T47D (cell line): ENCODE results near the gene CIAO3.
A peak's percentile ranks its signal among the peaks of the same experiment; 100 is the strongest.
"Not testable (repeated sequence)": the region's sequence is repeated elsewhere in the genome, so short reads cannot be mapped to it uniquely, and the experiment has no call there.

Experiments used
- DNase-seq, 2 experiments: peaks; one replicate each; pipeline versions ENCODE4 v3.0.0 to v3.0.0-alpha.2; 2011 to 2012; ENCODE audit warnings: low read depth in 1 of 2, low spot score in 1 of 2
- JUND ChIP-seq: IDR thresholded peaks from 2 replicates; pipeline ENCODE4 v1.6.1; 2012; ENCODE audit warnings: low read depth
- in situ Hi-C: cut with HindIII; loops from 2 replicates; pipeline ENCODE4 v1.10.0; 2016; ENCODE audit warnings: low sequenced_read_pairs, low pct_unique_long_range_greater_than_20kb

CIAO3 gene

DNA sequence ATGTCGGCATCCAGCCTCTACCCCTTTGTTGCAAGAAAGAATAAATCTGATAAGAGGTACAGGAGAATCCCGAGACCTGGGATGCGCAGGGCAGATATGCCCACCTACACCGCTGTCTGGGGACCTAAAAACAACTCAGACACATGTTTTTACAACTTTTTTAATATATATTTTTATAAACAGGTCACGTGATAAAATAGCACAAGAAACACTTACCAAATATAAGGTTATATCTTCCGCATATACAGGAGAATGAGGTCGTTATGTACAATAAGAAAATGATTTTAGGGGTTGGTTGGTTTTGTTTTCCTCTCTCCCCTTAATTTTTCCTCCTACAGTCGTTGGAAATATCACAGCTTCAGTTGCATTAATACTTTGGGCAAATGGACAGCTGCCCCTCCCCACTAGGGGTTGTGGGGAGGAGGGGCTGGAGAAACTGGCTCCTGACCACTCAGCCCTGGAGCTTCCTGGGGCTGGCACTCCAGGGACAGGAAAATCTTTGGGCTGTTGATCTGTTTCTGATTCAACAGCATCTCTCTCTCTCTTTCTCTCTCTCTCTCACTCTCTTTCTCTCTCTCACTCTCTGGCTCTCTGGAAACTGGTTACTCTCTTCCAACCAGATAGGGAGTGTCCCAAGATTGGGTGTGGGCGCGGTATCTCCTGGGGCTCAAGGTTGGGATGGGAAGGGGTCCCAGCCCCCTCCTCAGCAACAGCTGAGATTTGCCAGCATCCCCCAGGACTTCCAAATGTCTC lies 48.3 kb downstream of the CIAO3 start:
- in situ Hi-C loops = no loop called here
- TF ChIP-seq JUND = no peak
- DNase-seq = no peak

DNA sequence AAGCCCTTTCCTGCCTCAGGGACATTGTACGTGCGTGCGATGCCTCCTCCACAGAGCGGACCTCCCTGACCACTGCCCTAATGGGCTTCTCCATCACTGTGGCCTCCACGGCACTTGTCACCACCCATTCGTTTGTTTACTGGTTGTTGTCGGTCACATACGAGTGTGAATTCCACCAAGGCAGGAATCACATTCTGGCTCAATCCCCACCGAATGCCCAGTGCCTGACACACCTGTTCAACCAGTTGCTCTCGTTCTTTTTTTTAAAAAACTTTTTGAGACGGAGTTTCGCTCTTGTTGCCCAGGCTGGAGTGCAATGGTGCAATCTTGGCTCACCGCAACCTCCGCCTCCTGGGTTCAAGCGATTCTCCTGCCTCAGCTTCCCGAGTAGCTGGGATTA lies 49.6 kb downstream of the CIAO3 start:
- DNase-seq = peak in 1 of 2 experiments; percentile 58
- in situ Hi-C loops = not testable (repeated sequence)

DNA sequence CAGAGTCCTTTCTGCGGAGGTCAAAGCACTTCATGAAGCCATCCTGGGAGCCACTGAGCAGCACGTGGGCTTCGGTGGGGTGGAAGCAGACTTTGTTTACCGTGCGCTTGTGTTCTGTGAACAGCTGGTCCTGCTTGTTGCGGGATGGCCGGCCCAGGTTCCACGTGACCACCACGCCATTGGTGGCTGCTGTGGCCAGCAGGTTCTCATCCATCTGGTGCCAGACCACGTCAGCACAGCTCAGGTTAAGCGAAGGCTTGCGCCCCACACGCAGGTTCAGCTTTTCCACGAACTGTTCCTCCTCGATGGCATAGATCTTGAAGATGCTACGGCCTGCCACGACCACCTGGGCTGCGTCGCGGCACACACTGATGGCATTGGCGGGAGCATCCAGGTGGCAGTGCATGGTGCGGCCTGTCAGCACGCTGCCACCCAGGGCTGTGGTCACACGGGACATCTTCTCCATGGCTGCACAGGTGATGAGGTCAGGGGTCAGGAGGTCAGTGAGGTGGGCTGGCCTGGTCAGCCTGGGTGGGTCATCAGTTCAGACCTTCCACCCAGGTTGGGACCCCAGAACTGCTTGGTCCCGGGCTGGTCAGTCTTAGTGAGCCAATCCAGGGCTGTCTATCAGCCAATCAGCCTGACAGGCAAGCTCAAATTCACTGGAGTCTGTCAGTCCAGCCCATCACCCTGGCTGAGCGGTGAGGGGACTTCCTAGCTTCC lies 51.5 kb downstream of the CIAO3 start:
- no peak for TF ChIP-seq JUND
- in situ Hi-C loops = no loop called here
- DNase-seq = no peak

- DNase-seq = no peak
- TF ChIP-seq JUND = no peak
- in situ Hi-C loops = no loop called here
Observed at GRCh38 chr16:687499-687898, 53.3 kb downstream of the CIAO3 start.

GRCh38 chr16:686459-687260 lies 54.1 kb downstream of the CIAO3 start:
- in situ Hi-C loops = no loop called here
- no peak for TF ChIP-seq JUND
- no peak for DNase-seq

DNA sequence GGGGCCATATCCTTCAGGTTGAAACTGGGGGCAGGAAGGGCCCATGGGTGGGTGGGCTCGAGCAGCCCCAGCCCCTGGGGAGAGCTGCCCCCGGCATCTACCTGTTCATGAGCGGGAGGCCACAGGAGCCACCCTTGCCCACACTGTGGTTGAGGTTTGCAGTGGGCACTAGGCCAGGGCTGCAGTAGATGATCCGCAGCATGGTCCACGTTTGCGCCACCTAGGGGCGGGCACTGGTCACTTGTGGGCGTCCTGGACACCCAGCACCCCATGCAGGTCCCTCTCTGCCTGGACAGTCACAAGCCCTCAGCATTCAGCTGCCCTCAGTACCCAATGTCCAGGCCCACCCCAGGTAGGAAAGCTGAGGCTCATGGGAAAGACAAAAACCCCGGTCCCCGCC lies 54.8 kb downstream of the CIAO3 start:
- in situ Hi-C loops = no loop called here
- DNase-seq = peak in 1 of 2 experiments; percentile 79
- no peak for TF ChIP-seq JUND

DNA sequence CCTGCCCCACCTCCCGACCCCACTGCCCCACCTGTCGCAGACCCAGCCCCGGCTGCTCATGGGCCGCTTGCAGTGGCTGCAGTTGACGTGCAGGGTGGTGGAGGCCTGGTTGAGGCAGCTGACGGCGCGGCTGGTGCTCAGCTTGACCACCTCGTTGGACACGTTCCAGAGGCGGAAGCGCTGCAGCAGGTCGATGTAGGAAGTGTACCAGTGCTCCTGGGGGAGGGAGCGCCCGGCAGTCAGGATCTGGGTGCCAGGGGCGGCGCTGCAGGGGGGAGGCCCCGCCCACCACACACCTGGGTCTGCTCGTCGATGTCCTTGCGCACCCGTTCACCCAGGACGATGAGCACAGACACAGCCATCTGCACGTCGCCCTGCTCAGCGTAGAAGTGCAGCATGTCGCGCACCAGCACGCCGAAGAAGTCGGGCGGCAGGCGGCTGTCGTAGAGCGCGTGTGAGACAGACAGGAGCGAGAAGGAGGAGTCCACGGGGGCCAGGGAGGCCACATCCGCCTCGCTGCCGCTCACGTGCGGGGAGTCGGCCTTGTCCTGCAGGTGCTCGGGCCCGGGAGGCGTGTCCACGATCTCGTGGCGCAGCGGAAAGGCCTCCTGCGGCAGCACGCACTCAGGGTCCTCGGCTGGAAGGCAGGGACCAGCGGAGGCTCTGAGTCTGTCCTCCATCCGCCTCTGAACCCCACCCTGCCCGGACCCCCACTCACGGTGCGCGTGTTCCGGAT lies 55.7 kb downstream of the CIAO3 start:
- DNase-seq = no peak
- no peak for TF ChIP-seq JUND
- in situ Hi-C loops = no loop called here

GRCh38 chr16:684071-684794 lies 56.6 kb downstream of the CIAO3 start, which contains the start of gene JMJD8:
Gene JMJD8 (minus strand): TSS chr16:684334. CDS start chr16:684319, 15 bp downstream.
- in situ Hi-C loops = no loop called here
- no peak for TF ChIP-seq JUND
- DNase-seq = peak; percentile 97 to 99

DNA sequence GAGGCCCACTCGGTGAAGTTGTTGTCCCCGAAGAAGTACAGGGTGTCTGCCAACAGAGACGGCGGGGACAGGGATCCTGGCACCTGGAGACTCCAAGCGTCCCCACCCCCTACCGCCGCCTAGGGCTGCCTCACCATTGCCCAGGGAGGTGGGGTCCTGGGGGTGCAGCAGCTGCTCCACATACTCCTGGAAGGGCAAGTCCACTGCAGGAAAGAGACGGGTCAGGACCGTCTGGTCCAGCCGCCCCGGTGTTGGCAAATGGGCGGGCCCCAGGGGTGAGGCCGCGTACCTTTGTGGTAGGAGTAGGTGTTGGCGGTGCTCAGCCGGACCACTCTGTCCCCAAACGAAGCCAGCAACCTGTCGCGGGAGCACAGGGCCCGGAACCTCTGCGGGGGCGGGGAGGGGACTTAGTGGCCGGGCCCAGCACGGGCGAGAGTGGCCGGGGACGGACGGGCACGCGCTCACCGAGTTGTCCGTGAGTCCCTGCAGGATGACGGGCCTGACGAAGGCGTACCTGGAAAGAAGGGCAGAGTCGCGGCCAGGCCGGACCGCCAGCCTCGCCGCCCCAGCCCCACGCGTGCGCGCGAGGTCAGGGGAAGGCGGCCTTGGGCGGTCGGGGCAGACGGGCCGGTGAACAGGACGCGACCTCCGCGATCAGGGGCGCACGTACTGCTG lies 57.3 kb downstream of the CIAO3 start:
- peak in 1 of 2 experiments; percentile 66 for DNase-seq
- no peak for TF ChIP-seq JUND
- in situ Hi-C loops = no loop called here

DNA sequence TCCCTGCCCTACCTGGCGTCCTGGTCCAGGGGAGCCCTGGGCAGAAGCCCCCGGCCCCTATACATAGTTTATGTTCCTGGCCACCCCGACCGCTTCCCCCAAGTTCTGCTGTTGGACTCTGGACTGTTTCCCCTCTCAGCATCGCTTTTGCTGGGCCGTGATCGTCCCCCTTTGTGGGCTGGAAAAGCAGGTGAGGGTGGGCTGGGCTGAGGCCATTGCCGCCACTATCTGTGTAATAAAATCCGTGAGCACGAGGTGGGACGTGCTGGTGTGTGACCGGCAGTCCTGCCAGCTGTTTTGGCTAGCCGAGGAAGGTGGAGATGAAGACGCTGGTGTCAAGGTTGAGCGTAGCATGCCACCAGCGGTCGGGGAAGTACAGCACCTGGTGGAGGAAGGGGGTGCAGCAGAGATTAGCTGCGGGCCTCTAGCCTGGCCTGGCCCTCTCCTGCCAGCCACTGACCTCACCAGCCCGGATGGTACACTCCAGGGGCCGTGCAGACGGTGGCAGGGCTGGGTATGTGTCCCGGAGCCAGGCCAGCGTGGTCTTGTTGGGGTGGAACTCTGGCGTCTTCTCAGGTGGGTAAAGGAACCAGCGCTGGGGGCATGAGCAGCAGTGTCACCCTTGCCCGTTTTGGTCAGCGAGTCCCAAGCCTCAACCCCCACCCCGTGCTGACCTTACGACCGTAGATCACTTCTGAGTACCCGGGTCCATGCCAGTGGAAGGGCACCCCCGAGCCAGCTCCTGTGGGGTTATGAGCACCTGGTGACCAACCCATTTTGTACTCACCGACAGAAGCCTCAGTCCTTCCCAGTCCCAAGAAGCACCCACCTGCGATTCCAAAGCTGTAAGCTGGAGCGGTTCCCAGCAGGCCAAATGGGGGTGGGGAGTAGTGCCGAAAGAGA lies 58.1 kb downstream of the CIAO3 start:
- no peak for TF ChIP-seq JUND
- no peak for DNase-seq
- in situ Hi-C loops = no loop called here
